B cell (primary cell): ENCODE measurements around the gene CDH1. TPM values are rescaled to one million over a fixed set of nuclear protein-coding genes. Genes with fewer than 3 reads are reported as not detected.

Experiments used
- ATAC-seq: fragments of 200-7000 bp; cut with Tn5 transposase; one replicate; pipeline ENCODE4 v1.10.0; 2021; ENCODE audit warnings: low read depth, mild to moderate bottlenecking, moderate number of reproducible peaks, moderate library complexity
- CTCF ChIA-PET: fragments of 350-600 bp; sonication (Branson Sonifier 250); formaldehyde crosslinking; loops from one replicate; lab custom pipeline; 2021; ENCODE audit warnings: antibody characterized with exemption, inconsistent platforms; lab: Charles Lee
- POLR2A ChIA-PET: fragments of 350-600 bp; sonication (Branson Sonifier 250); formaldehyde crosslinking; loops from one replicate; lab custom pipeline; 2021; ENCODE audit warnings: antibody characterized with exemption; lab: Charles Lee
- DNase-seq: peaks from one replicate; pipeline ENCODE4 v3.0.0; 2013
- H2AFZ ChIP-seq: 2 replicates; pipeline ENCODE4 v1.6.1; 2012; ENCODE audit warnings: mild to moderate bottlenecking, low read depth, low read length; ENCODE audit not compliant: insufficient read depth, poor library complexity, severe bottlenecking
- H3K27ac ChIP-seq, 2 donors: 1 replicate in 1 of 2; 2 replicates in 1 of 2; pipeline ENCODE4 v1.5.1; 2012 to 2013; ENCODE audit warnings: low read length in 2 of 2, mild to moderate bottlenecking in 2 of 2, moderate library complexity in 1 of 2
- H3K27me3 ChIP-seq, 4 experiments: fragments of 200-600 bp in 1 of 4; sonication (generic) in 1 of 4; replicated peaks in 1 of 4; 1 replicate in 2 of 4; 2 replicates in 2 of 4; pipeline versions ENCODE4 v1.6.1 to v1.7.0; 2013 to 2016; ENCODE audit warnings: low read length in 3 of 4, mild to moderate bottlenecking in 2 of 4, mixed read lengths in 1 of 4, moderate library complexity in 1 of 4; ENCODE audit not compliant: insufficient read depth in 4 of 4, control insufficient read depth in 3 of 4; ENCODE audit errors: control extremely low read depth in 1 of 4
- H3K36me3 ChIP-seq, 2 experiments: replicated peaks in 1 of 2; 1 replicate in 1 of 2; 2 replicates in 1 of 2; pipeline versions ENCODE4 v1.6.1 to v1.7.1; 2013; ENCODE audit warnings: low read length in 1 of 2; ENCODE audit not compliant: insufficient read depth in 2 of 2, control insufficient read depth in 1 of 2; ENCODE audit errors: control extremely low read depth in 1 of 2, extremely low read depth in 1 of 2
- H3K4me1 ChIP-seq, 2 donors: fragments of 200-600 bp in 1 of 2; sonication (generic) in 1 of 2; 1 replicate in 1 of 2; 2 replicates in 1 of 2; pipeline versions ENCODE4 v1.5.1 to v1.6.1; 2013 to 2017; ENCODE audit warnings: low read length in 2 of 2; ENCODE audit not compliant: control insufficient read depth in 2 of 2, insufficient read depth in 2 of 2
- H3K4me2 ChIP-seq: replicated peaks from 2 replicates; pipeline ENCODE3; 2012; ENCODE audit warnings: mild to moderate bottlenecking, low read depth, low read length; ENCODE audit not compliant: poor library complexity, severe bottlenecking
- H3K4me3 ChIP-seq, 5 experiments: fragments of 200-600 bp in 1 of 5; sonication (generic) in 1 of 5; 1 replicate in 3 of 5; 2 replicates in 2 of 5; pipeline versions ENCODE4 v1.5.1 to v1.7.0; 2011 to 2016; ENCODE audit warnings: low read length in 4 of 5, mild to moderate bottlenecking in 4 of 5, low read depth in 2 of 5, control low read depth in 1 of 5, moderate library complexity in 1 of 5; ENCODE audit not compliant: insufficient read depth in 1 of 5; ENCODE audit errors: control extremely low read depth in 1 of 5, extremely low read depth in 1 of 5
- H3K79me2 ChIP-seq: fragments of 200-600 bp; sonication (generic); one replicate; pipeline ENCODE4 v1.6.0; 2016; ENCODE audit warnings: low read length; ENCODE audit not compliant: control insufficient read depth, insufficient read depth
- H3K9ac ChIP-seq: fragments of 200-600 bp; sonication (generic); 2 replicates; pipeline ENCODE4 v1.6.1; 2017; ENCODE audit warnings: mild to moderate bottlenecking, low read length, moderate library complexity
- H3K9me3 ChIP-seq, 3 donors: one replicate each; pipeline versions ENCODE4 v1.6.1 to v1.7.1; 2013; ENCODE audit warnings: low read length in 2 of 3; ENCODE audit not compliant: control insufficient read depth in 2 of 3, insufficient read depth in 1 of 3; ENCODE audit errors: control extremely low read depth in 1 of 3
- H4K20me1 ChIP-seq: 2 replicates; pipeline ENCODE4 v1.6.0; 2012; ENCODE audit warnings: mild to moderate bottlenecking, low read length; ENCODE audit not compliant: insufficient read depth, control insufficient read depth, poor library complexity, severe bottlenecking
- H3K27ac Mint-ChIP-seq: one replicate; pipeline ENCODE4 v1.8.0; 2021; ENCODE audit warnings: mixed read lengths
- H3K27me3 Mint-ChIP-seq: one replicate; pipeline ENCODE4 v1.8.0; 2021; ENCODE audit warnings: mixed read lengths
- H3K4me1 Mint-ChIP-seq: one replicate; pipeline ENCODE4 v1.8.0; 2021; ENCODE audit warnings: mixed read lengths
- H3K4me3 Mint-ChIP-seq: one replicate; pipeline ENCODE4 v1.8.0; 2021; ENCODE audit warnings: mixed read lengths
- H3K9me3 Mint-ChIP-seq: one replicate; pipeline ENCODE4 v1.8.0; 2022; ENCODE audit warnings: mixed read lengths; ENCODE audit not compliant: insufficient read depth
- CTCF ChIP-seq: fragments of 200-600 bp; IDR thresholded peaks from one replicate; pipeline ENCODE4 v1.8.0; 2022; ENCODE audit warnings: antibody characterized with exemption, mild to moderate bottlenecking
- EZH2 ChIP-seq: IDR thresholded peaks from 2 replicates; pipeline ENCODE4 v1.6.1; 2012; ENCODE audit warnings: borderline replicate concordance, low read depth, mild to moderate bottlenecking, moderate library complexity, low read length; ENCODE audit not compliant: insufficient read depth, poor library complexity, severe bottlenecking
- WGBS: methylation state at CpG from one replicate; pipeline ENCODE4 v1.1.5; 2013; ENCODE audit warnings: missing lambda C conversion rate; ENCODE audit not compliant: insufficient coverage; 5-methylcytosine and 5-hydroxymethylcytosine counted together
- intact Hi-C: fragments of 100-400 bp; cut with micrococcal nuclease; formaldehyde crosslinking; loops from one replicate; pipeline ENCODE4 v1.10.0; 2022
- polyA plus RNA-seq: library from polyadenylated mRNA; depleted of rRNA; stranded (reverse); fragments of >200 nt; gene quantifications from 2 replicates; pipeline ENCODE4 v1.2.3, GENCODE V29; 2012
- total RNA-seq, 2 donors: library from RNA; stranded (reverse); fragments of 120-200 nt in 1 of 2; gene quantifications; 1 replicate in 1 of 2; 2 replicates in 1 of 2; pipeline versions ENCODE4 v1.2.3 to v1.2.4, GENCODE V29; 2013 to 2022

The CDH1 gene
- total and polyA plus RNA-seq, 2 donors (not counting 1 experiment from before 2014, with no cell fraction given), result 2.0 TPM; not detected in 1

- Histone ChIP-seq H3K9ac (no peak overlapping the region), H2AFZ (no peak overlapping the region), H3K4me3 (no peak overlapping the region), H3K79me2 (no peaks in the 10 kb centered on the region), H3K36me3 (no peaks in the 10 kb centered on the region), H3K4me1 (peaks cover 0 to 2% of the 10 kb centered on the region in 2 donors), H4K20me1 (no peaks in the 10 kb centered on the region), H3K4me2 (no peak overlapping the region), H3K9me3 (no peaks in the 10 kb centered on the region), H3K27ac (no peak overlapping the region), H3K27me3 (no peaks in the 10 kb centered on the region)
- WGBS, result 72% methylated on average over 2 of the region's 6 CpGs
- no peak overlapping the region for H3K4me3 Mint-ChIP-seq
- TF ChIP-seq CTCF, result no peak
- TF ChIP-seq EZH2, result no peak
- H3K27me3 Mint-ChIP-seq, result peaks cover 7% of the 10 kb centered on the region
- ATAC-seq (no peak), DNase-seq (no peak)
- intact Hi-C loops, result no loop called here
- CTCF ChIA-PET, result no interaction called here
- H3K4me1 Mint-ChIP-seq, result peaks cover 12% of the 10 kb centered on the region
- POLR2A ChIA-PET, result interaction anchor here (0.7 kb wide), 1 partner anchor 58 kb away, joined by 8 read pairs; no protein-coding TSS in a partner anchor
- no peak overlapping the region for H3K27ac Mint-ChIP-seq
- no peaks in the 10 kb centered on the region for H3K9me3 Mint-ChIP-seq
Observed at GRCh38 chr16:68762996-68763756, 26.1 kb downstream of the CDH1 start.

GRCh38 chr16:68764862-68765261 is 27.8 kb downstream of the CDH1 start:
- H3K4me3 ChIP-seq, result no peak overlapping the region
- H3K27me3 ChIP-seq, result no peaks in the 10 kb centered on the region
- H3K4me1 Mint-ChIP-seq, result peaks cover 9% of the 10 kb centered on the region
- no peaks in the 10 kb centered on the region for H3K9me3 Mint-ChIP-seq
- H3K4me3 Mint-ChIP-seq, result no peak overlapping the region
- 98% methylated on average over 4 of the region's 8 CpGs for WGBS
- no peaks in the 10 kb centered on the region for H3K36me3 ChIP-seq
- DNase-seq (no peak), ATAC-seq (no peak)
- no peak overlapping the region for H3K27ac ChIP-seq
- no peaks in the 10 kb centered on the region for H3K9me3 ChIP-seq
- H3K27ac Mint-ChIP-seq, result no peak overlapping the region
- no peak for TF ChIP-seq EZH2
- no peak for TF ChIP-seq CTCF
- H3K79me2 ChIP-seq, result no peaks in the 10 kb centered on the region
- CTCF ChIA-PET, result no interaction called here
- peaks cover 11% of the 10 kb centered on the region for H3K27me3 Mint-ChIP-seq
- POLR2A ChIA-PET, result interaction anchor here (0.6 kb wide), 1 partner anchor 961 kb away, joined by 5 read pairs; no protein-coding TSS in a partner anchor
- H2AFZ ChIP-seq, result no peak overlapping the region
- H3K9ac ChIP-seq, result no peak overlapping the region
- no peaks in the 10 kb centered on the region for H4K20me1 ChIP-seq
- no peak overlapping the region for H3K4me2 ChIP-seq
- no peaks in the 10 kb centered on the region for H3K4me1 ChIP-seq
- intact Hi-C loops, result loop anchor here (5.0 kb wide), 1 partner anchor 37 kb away; no protein-coding TSS in a partner anchor
